Fibroblast of skin of left biceps (primary cell): ENCODE results near the gene CREB3.

Source experiments
- DNase-seq, 2 experiments: peaks; one replicate each; pipeline ENCODE4 v3.0.0-alpha.2; 2013; ENCODE audit warnings: low read depth in 2 of 2

The CREB3 gene

GRCh38 chr9:35702696-35703095 lies 29.8 kb upstream of the CREB3 start:
- DNase-seq = no peak

- no peak for DNase-seq
Measured at GRCh38 chr9:35703906-35704672, 28.4 kb upstream of the CREB3 start.

- DNase-seq = no peak
Measured at GRCh38 chr9:35705372-35705771, 27.1 kb upstream of the CREB3 start.

GRCh38 chr9:35705836-35706430 lies 26.5 kb upstream of the CREB3 start:
- DNase-seq = no peak

- DNase-seq = no peak
Measured at GRCh38 chr9:35706951-35707350, 25.5 kb upstream of the CREB3 start.

- DNase-seq = no peak
Measured at GRCh38 chr9:35708146-35708545, 24.3 kb upstream of the CREB3 start.

GRCh38 chr9:35710818-35711500 lies 21.5 kb upstream of the CREB3 start:
- DNase-seq = no peak

GRCh38 chr9:35711501-35712428 lies 20.7 kb upstream of the CREB3 start:
- DNase-seq = no peak

- DNase-seq = no peak
Measured at GRCh38 chr9:35712762-35713400, 19.6 kb upstream of the CREB3 start.

GRCh38 chr9:35713578-35713977 lies 18.9 kb upstream of the CREB3 start:
- no peak for DNase-seq

GRCh38 chr9:35714123-35714522 lies 18.3 kb upstream of the CREB3 start:
- no peak for DNase-seq

- DNase-seq = no peak
Measured at GRCh38 chr9:35714579-35715252, 17.8 kb upstream of the CREB3 start.

GRCh38 chr9:35716230-35716629 lies 16.2 kb upstream of the CREB3 start:
- no peak for DNase-seq

- DNase-seq = no peak
Measured at GRCh38 chr9:35717132-35717870, 15.2 kb upstream of the CREB3 start.

GRCh38 chr9:35718721-35719511 lies 13.6 kb upstream of the CREB3 start:
- DNase-seq = no peak

GRCh38 chr9:35719546-35719945 lies 12.9 kb upstream of the CREB3 start:
- DNase-seq = no peak

GRCh38 chr9:35723426-35723825 lies 9.0 kb upstream of the CREB3 start:
- DNase-seq = no peak

- DNase-seq = no peak
Measured at GRCh38 chr9:35723908-35724307, 8.6 kb upstream of the CREB3 start.

- DNase-seq = no peak
Measured at GRCh38 chr9:35725362-35725761, 7.1 kb upstream of the CREB3 start.
